ENCODE measurements around the gene FBXL14. TPM values are rescaled to one million over a fixed set of nuclear protein-coding genes. Genes with fewer than 3 reads are reported as not detected.

Gene FBXL14, protein sequence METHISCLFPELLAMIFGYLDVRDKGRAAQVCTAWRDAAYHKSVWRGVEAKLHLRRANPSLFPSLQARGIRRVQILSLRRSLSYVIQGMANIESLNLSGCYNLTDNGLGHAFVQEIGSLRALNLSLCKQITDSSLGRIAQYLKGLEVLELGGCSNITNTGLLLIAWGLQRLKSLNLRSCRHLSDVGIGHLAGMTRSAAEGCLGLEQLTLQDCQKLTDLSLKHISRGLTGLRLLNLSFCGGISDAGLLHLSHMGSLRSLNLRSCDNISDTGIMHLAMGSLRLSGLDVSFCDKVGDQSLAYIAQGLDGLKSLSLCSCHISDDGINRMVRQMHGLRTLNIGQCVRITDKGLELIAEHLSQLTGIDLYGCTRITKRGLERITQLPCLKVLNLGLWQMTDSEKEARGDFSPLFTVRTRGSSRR
- 6.5 and 12.8 TPM in 2 replicates for polyA plus RNA-seq

GRCh38 chr12:1594261-1595025, at the start of gene FBXL14:
FBXL14 (minus strand) TSS chr12:1594581; CDS start chr12:1594066, 515 bp downstream.

GRCh38 chr12:1628666-1629337, 34.4 kb upstream of the FBXL14 start, which contains the start of gene WNT5B:
WNT5B (plus strand) TSS chr12:1629231; CDS start chr12:1631355, 2,124 bp downstream.

Other genes with a start within 250 kb of the FBXL14 start
- gene WNT5B, start 34.6 kb upstream of the FBXL14 start, polyA plus RNA-seq, result not detected in 2 replicates
- gene ADIPOR2, start 96.5 kb upstream of the FBXL14 start, polyA plus RNA-seq, result 18.8 and 21.1 TPM in 2 replicates
- gene LRTM2, start 226.0 kb upstream of the FBXL14 start, polyA plus RNA-seq, result 0.08 TPM in 1 of 2 replicates, not detected in the other